Nephron (organoid): Measurements from ENCODE around the gene XNDC1N.
A peak's percentile ranks its signal among the peaks of the same experiment; 100 is the strongest.
"Not testable (repeated sequence)": the region's sequence is repeated elsewhere in the genome, so short reads cannot be mapped to it uniquely, and the experiment has no call there.

Experiments used
- H3K27ac Mint-ChIP-seq, 3 experiments: 2 replicates each; pipeline ENCODE4 v1.8.0; 2020; ENCODE audit warnings: mixed read lengths in 3 of 3, mild to moderate bottlenecking in 2 of 3, moderate library complexity in 1 of 3
- H3K27me3 Mint-ChIP-seq: 2 replicates; pipeline ENCODE4 v1.8.0; 2021; ENCODE audit warnings: low read depth, mild to moderate bottlenecking, moderate library complexity, mixed read lengths
- H3K36me3 Mint-ChIP-seq: 2 replicates; pipeline ENCODE4 v1.8.0; 2020; ENCODE audit warnings: low read depth, mixed read lengths
- H3K4me1 Mint-ChIP-seq: 2 replicates; pipeline ENCODE4 v1.8.0; 2020; ENCODE audit warnings: mixed read lengths
- H3K4me3 Mint-ChIP-seq, 3 experiments: 2 replicates each; pipeline ENCODE4 v1.8.0; 2020; ENCODE audit warnings: mild to moderate bottlenecking in 3 of 3, mixed read lengths in 3 of 3, moderate library complexity in 2 of 3
- H3K9me3 Mint-ChIP-seq: 2 replicates; pipeline ENCODE4 v1.8.0; 2020; ENCODE audit warnings: mixed read lengths
- CTCF ChIP-seq, 3 experiments: fragments of 200-600 bp; sonication (generic); IDR thresholded peaks; one replicate each; pipeline ENCODE4 v1.5.0; 2021; ENCODE audit warnings: antibody characterized with exemption in 3 of 3; ENCODE audit not compliant: unreplicated experiment in 3 of 3

The XNDC1N gene

GRCh38 chr11:71914617-71915189 lies 13.7 kb downstream of the XNDC1N start:
- Mint-ChIP-seq H3K27ac (peak overlapping the region in 1 of 3 experiments; percentile 35), H3K36me3 (peaks cover 66% of the 10 kb centered on the region), H3K4me1 (no peaks in the 10 kb centered on the region), H3K9me3 (no peaks in the 10 kb centered on the region), H3K27me3 (no peaks in the 10 kb centered on the region), H3K4me3 (no peak overlapping the region)
- no peak for TF ChIP-seq CTCF (IDR thresholded peaks at IDR 0.05; ENCODE audit: unreplicated experiment in 3 of 3)

GRCh38 chr11:71913756-71914526 lies 14.5 kb downstream of the XNDC1N start:
- Mint-ChIP-seq H3K27me3 (no peaks in the 10 kb centered on the region), H3K36me3 (peaks cover 66% of the 10 kb centered on the region), H3K4me1 (no peaks in the 10 kb centered on the region), H3K9me3 (no peaks in the 10 kb centered on the region), H3K27ac (peak overlapping the region in 1 of 3 experiments; percentile 35), H3K4me3 (no peak overlapping the region)
- TF ChIP-seq CTCF (IDR thresholded peaks at IDR 0.05; ENCODE audit: unreplicated experiment in 3 of 3) = no peak

GRCh38 chr11:71911986-71912340 lies 16.4 kb downstream of the XNDC1N start:
- H3K27ac Mint-ChIP-seq, H3K4me1 Mint-ChIP-seq, H3K4me3 Mint-ChIP-seq, H3K27me3 Mint-ChIP-seq, H3K9me3 Mint-ChIP-seq: not testable (repeated sequence)
- peaks cover 57% of the 10 kb centered on the region for H3K36me3 Mint-ChIP-seq

GRCh38 chr11:71911321-71911985 lies 16.9 kb downstream of the XNDC1N start:
- H3K4me1 Mint-ChIP-seq, H3K27me3 Mint-ChIP-seq, H3K27ac Mint-ChIP-seq, H3K4me3 Mint-ChIP-seq, H3K9me3 Mint-ChIP-seq: not testable (repeated sequence)
- peaks cover 56% of the 10 kb centered on the region for H3K36me3 Mint-ChIP-seq

- H3K27me3 Mint-ChIP-seq, H3K4me1 Mint-ChIP-seq, H3K27ac Mint-ChIP-seq, H3K9me3 Mint-ChIP-seq, H3K4me3 Mint-ChIP-seq: not testable (repeated sequence)
- H3K36me3 Mint-ChIP-seq = peaks cover 56% of the 10 kb centered on the region
These were observed 17.6 kb downstream of the XNDC1N start for GRCh38 chr11:71910775-71911174.

GRCh38 chr11:71908218-71908617 lies 20.2 kb downstream of the XNDC1N start:
- no peaks in the 10 kb centered on the region for H3K27me3 Mint-ChIP-seq
- H3K36me3 Mint-ChIP-seq = peaks cover 48% of the 10 kb centered on the region
- H3K4me3 Mint-ChIP-seq = no peak overlapping the region
- no peaks in the 10 kb centered on the region for H3K4me1 Mint-ChIP-seq
- H3K9me3 Mint-ChIP-seq = peaks cover 4% of the 10 kb centered on the region
- no peak overlapping the region for H3K27ac Mint-ChIP-seq
- no peak for TF ChIP-seq CTCF (IDR thresholded peaks at IDR 0.05; ENCODE audit: unreplicated experiment in 3 of 3)

- H3K4me1 Mint-ChIP-seq, H3K4me3 Mint-ChIP-seq, H3K9me3 Mint-ChIP-seq, H3K27ac Mint-ChIP-seq, H3K27me3 Mint-ChIP-seq: not testable (repeated sequence)
- H3K36me3 Mint-ChIP-seq = peaks cover 55% of the 10 kb centered on the region
These were observed 27.3 kb downstream of the XNDC1N start for GRCh38 chr11:71901137-71901536.

GRCh38 chr11:71895961-71896360 lies 32.4 kb downstream of the XNDC1N start:
- no peak for TF ChIP-seq CTCF (IDR thresholded peaks at IDR 0.05; ENCODE audit: unreplicated experiment in 3 of 3)
- no peak overlapping the region for H3K4me3 Mint-ChIP-seq
- peaks cover 2% of the 10 kb centered on the region for H3K4me1 Mint-ChIP-seq
- peaks cover 59% of the 10 kb centered on the region for H3K36me3 Mint-ChIP-seq
- peaks cover 11% of the 10 kb centered on the region for H3K9me3 Mint-ChIP-seq
- peaks cover 7% of the 10 kb centered on the region for H3K27me3 Mint-ChIP-seq
- H3K27ac Mint-ChIP-seq = no peak overlapping the region

GRCh38 chr11:71889181-71889872 lies 39.1 kb downstream of the XNDC1N start:
- not testable (repeated sequence) for H3K4me1 Mint-ChIP-seq, H3K4me3 Mint-ChIP-seq
- Mint-ChIP-seq H3K27me3 (peaks cover 11% of the 10 kb centered on the region), H3K27ac (peak overlapping the region in 1 of 3 experiments; percentile 54), H3K36me3 (peaks cover 49% of the 10 kb centered on the region), H3K9me3 (peaks cover 14% of the 10 kb centered on the region)

GRCh38 chr11:71888335-71889010 lies 39.9 kb downstream of the XNDC1N start:
- H3K9me3 Mint-ChIP-seq, H3K4me3 Mint-ChIP-seq: not testable (repeated sequence)

More at GRCh38 chr11:71888335-71889010, 39.9 kb downstream of the XNDC1N start:
- not testable (repeated sequence) for H3K4me1 Mint-ChIP-seq, H3K27me3 Mint-ChIP-seq
- Mint-ChIP-seq H3K36me3 (peaks cover 40% of the 10 kb centered on the region), H3K27ac (peak overlapping the region; percentile 54 to 85 (median 80))
